ENCODE measurements around the gene OR6S1.

GRCh38 chr14:20615996-20616395, 25.5 kb downstream of the OR6S1 start:
- TF ChIP-seq CTCF (IDR thresholded peaks at IDR 0.05; ENCODE audit: extremely low read depth in 1 of 2, insufficient read depth in 1 of 2, low read depth in 1 of 2, low read length in 2 of 2) (no peak), POLR2AphosphoS5 (IDR thresholded peaks at IDR 0.05; ENCODE audit: insufficient read depth, low read depth, low read length) (no peak)
